Suprapubic skin (tissue), 4 donors: ENCODE results near the gene SYNJ2. TPM values are rescaled to one million over a fixed set of nuclear protein-coding genes. Genes with fewer than 3 reads are reported as not detected.

Experiments used
- DNase-seq, 2 donors: peaks; one replicate each; pipeline ENCODE4 v3.0.0-alpha.2; 2019; ENCODE audit warnings: low spot score in 2 of 2
- H3K27ac ChIP-seq: fragments of 200-600 bp; sonication (generic); one replicate; pipeline ENCODE4 v1.5.1; 2019
- H3K27me3 ChIP-seq: fragments of 200-600 bp; sonication (generic); one replicate; pipeline ENCODE4 v1.5.1; 2019
- H3K36me3 ChIP-seq: fragments of 200-600 bp; sonication (generic); one replicate; pipeline ENCODE4 v1.5.1; 2019
- H3K4me1 ChIP-seq: fragments of 200-600 bp; sonication (generic); one replicate; pipeline ENCODE4 v1.5.1; 2019
- H3K4me3 ChIP-seq: fragments of 200-600 bp; sonication (generic); one replicate; pipeline ENCODE4 v1.5.1; 2019; ENCODE audit warnings: mild to moderate bottlenecking
- H3K9me3 ChIP-seq: fragments of 200-600 bp; sonication (generic); one replicate; pipeline ENCODE4 v1.5.1; 2019
- EP300 ChIP-seq: sonication (generic); formaldehyde crosslinking; IDR thresholded peaks from one replicate; pipeline ENCODE4 v1.6.1; 2017; ENCODE audit warnings: antibody characterized with exemption
- POLR2A ChIP-seq, 2 donors: fragments of 450-650 bp; IDR thresholded peaks; one replicate each; pipeline ENCODE4 v1.6.1; 2017; ENCODE audit warnings: antibody characterized with exemption in 2 of 2, mild to moderate bottlenecking in 2 of 2, moderate library complexity in 2 of 2
- POLR2AphosphoS5 ChIP-seq, 3 donors: sonication (generic); formaldehyde crosslinking; IDR thresholded peaks; one replicate each; pipeline ENCODE4 v1.6.1; 2017; ENCODE audit warnings: antibody characterized with exemption in 3 of 3
- WGBS: methylation state at CpG from one replicate; pipeline ENCODE4 v1.1.5; 2018; 5-methylcytosine and 5-hydroxymethylcytosine counted together
- total RNA-seq, 4 donors: library from RNA; depleted of rRNA; stranded (reverse); fragments of >200 nt; gene quantifications; one replicate each; pipeline ENCODE4 v1.1.0, GENCODE V29; 2016
- TF ChIP-seq, protein P1 (sequence below), 2 donors: fragments of 200-600 bp in 1 of 2; fragments of 450-650 bp in 1 of 2; sonication (generic) in 1 of 2; IDR thresholded peaks; one replicate each; pipeline ENCODE4 v1.5.1; 2016 to 2019; ENCODE audit warnings: antibody characterized with exemption in 2 of 2, mild to moderate bottlenecking in 1 of 2, moderate library complexity in 1 of 2

The SYNJ2 gene
- total RNA-seq, 4 donors from 2014 or later, result 4.3 to 10.7 (median 6.8) TPM

DNA sequence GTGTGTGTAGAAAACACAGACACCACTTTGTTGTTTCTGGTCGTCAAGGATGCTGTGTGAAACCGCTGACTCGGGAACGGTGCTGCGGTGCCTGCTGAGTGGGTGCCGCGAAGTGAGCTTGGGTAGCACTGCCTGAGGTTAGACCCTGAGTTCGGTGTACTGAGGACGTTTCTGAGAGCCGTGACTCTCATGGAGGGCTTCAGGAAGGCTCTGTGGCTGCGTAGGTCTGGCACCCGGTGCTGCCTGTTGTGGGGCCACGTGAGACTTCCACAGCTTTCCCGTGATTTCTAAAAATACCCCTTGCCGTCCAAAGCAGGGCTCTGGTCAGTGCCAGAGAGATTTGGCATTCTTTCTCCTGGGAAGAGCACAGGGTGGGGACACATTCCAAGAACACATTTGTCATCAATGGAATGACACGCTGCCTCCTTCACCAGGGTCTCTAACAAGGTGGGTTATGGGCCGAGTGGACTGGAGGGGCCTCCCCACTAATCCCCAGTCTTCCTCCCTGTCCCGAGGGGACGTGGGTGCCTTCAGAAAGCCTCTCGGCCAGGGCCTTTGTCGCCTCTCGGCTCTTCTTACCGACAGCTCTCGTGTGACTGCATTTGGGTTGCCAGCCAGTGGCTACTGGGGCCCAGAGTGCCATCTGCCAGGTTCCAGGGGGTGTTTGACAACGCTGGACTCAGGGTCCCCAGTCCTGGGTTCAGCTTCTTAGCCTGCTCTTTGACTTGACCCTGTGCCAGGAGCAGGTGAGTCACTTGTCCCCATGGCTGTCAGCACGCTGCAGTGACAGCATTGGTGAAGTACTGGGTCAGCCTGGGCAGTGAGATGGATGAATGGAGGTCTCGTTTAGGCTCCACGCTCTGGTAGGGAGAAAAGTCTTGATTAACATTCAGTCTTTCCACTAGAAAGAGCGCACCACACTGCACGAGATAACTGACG, 62.2 kb downstream of the SYNJ2 start:
- H3K9me3 ChIP-seq, result no peaks in the 10 kb centered on the region
- H3K27me3 ChIP-seq, result no peaks in the 10 kb centered on the region
- no peak for TF ChIP-seq POLR2AphosphoS5 (IDR thresholded peaks at IDR 0.05)
- TF ChIP-seq EP300, result no peak
- TF ChIP-seq POLR2A (IDR thresholded peaks at IDR 0.05), result no peak
- TF ChIP-seq, protein P1, sequence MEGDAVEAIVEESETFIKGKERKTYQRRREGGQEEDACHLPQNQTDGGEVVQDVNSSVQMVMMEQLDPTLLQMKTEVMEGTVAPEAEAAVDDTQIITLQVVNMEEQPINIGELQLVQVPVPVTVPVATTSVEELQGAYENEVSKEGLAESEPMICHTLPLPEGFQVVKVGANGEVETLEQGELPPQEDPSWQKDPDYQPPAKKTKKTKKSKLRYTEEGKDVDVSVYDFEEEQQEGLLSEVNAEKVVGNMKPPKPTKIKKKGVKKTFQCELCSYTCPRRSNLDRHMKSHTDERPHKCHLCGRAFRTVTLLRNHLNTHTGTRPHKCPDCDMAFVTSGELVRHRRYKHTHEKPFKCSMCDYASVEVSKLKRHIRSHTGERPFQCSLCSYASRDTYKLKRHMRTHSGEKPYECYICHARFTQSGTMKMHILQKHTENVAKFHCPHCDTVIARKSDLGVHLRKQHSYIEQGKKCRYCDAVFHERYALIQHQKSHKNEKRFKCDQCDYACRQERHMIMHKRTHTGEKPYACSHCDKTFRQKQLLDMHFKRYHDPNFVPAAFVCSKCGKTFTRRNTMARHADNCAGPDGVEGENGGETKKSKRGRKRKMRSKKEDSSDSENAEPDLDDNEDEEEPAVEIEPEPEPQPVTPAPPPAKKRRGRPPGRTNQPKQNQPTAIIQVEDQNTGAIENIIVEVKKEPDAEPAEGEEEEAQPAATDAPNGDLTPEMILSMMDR (IDR thresholded peaks at IDR 0.05), result no peak
- H3K4me3 ChIP-seq, result no peak overlapping the region
- H3K27ac ChIP-seq, result peak overlapping the region; percentile 83
- H3K4me1 ChIP-seq, result peaks cover 52% of the 10 kb centered on the region
- H3K36me3 ChIP-seq, result no peaks in the 10 kb centered on the region
- 86% methylated on average over 29 of the region's 31 CpGs for WGBS
- peak in 1 of 2 donors; percentile 64 for DNase-seq

DNA sequence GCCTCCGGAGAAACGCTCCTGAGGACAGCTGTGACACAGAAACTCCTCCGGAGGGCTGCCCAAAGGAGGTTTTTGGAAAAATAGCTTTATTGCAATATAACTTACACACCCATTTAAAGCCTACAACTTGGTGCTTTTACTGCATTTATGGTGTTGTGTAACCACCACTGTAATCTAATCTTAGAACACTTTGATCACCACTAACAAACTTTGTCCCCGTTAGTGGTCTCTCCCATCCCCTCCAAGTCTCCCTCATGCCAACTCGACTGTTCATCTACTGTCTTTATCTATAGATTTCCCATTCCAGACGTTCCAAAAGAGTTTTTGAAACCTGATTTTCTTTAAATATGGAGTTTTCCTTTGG, 62.8 kb downstream of the SYNJ2 start:
- TF ChIP-seq POLR2A (IDR thresholded peaks at IDR 0.05) (no peak), POLR2AphosphoS5 (IDR thresholded peaks at IDR 0.05) (no peak), EP300 (no peak)
- TF ChIP-seq, protein P1 (IDR thresholded peaks at IDR 0.05), result no peak
- no peaks in the 10 kb centered on the region for H3K27me3 ChIP-seq
- 90% methylated on average over 6 of the region's 6 CpGs for WGBS
- no peaks in the 10 kb centered on the region for H3K9me3 ChIP-seq
- peaks cover 52% of the 10 kb centered on the region for H3K4me1 ChIP-seq
- no peaks in the 10 kb centered on the region for H3K36me3 ChIP-seq
- DNase-seq, result no peak
- H3K4me3 ChIP-seq, result no peak overlapping the region
- peak overlapping the region; percentile 83 for H3K27ac ChIP-seq

DNA sequence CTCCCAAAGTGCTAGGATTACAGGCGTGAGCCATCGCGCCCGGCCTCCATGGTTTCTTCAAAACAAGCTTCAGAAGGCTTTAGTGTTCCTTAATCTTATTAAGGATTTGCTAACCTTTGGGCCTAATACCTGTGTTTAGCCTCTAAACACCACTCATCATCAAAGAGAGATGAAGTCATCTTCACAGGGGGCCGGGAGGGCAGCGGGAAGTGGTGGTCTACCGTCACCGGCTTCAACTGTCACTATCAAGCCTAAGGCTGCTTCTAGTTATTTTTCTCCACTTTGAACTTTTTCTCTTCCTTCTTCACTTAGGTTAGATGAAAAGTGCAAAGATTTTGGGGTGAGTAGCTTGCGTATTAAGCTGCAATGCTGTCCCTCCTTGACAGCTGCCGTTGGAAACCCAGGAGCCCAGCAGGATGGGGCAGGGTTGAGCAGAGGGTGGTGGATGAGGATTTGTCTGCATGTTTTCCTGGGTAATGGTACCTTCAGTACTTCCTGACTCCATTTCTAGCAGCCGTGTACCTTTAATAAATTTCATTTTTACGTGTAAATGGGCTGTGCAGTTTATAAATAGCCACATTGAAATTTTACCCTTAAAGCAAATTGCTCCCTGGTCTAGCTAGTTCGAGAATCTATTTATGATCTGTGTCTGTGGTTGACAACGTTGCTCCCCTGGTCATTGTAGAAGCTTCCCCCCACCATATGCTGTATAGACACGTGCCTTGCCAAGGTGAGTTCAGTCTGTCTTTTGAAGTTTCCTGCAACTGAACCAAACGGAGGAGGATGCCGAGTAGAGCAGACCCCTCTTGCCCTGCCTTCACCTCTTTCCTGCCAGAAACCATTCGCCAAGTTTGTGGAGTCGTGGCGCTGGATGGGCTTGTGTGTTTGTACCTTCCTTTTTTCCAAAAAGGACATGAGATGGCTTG, 64.8 kb downstream of the SYNJ2 start:
- Histone ChIP-seq H3K4me1 (peaks cover 35% of the 10 kb centered on the region), H3K4me3 (no peak overlapping the region), H3K9me3 (no peaks in the 10 kb centered on the region), H3K36me3 (no peaks in the 10 kb centered on the region), H3K27ac (no peak overlapping the region), H3K27me3 (no peaks in the 10 kb centered on the region)
- 83% methylated on average over 20 of the region's 20 CpGs for WGBS
- TF ChIP-seq POLR2A (IDR thresholded peaks at IDR 0.05), result no peak
- peak in 1 of 2 donors; percentile 43 for DNase-seq

DNA sequence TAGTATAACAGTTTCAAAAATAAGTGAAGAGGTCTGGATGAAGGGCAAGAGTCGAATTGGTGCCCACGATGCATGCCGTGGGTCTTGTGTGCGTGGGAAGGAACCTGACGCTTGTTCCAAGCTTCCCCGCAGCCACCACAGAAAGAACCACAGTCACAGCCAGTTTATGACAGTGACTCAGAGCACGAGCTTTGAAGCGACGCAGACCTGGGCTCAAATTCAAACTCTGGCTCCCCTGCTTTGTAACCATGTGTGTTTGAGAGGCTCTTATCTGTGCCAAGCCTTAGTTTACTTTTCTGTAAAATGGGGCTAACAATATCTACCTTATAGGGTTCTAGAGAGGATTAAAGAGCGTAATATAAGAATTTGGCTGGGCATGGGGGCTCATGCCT, 65.5 kb downstream of the SYNJ2 start:
- Histone ChIP-seq H3K9me3 (no peaks in the 10 kb centered on the region), H3K27me3 (no peaks in the 10 kb centered on the region), H3K4me3 (no peak overlapping the region), H3K4me1 (peaks cover 28% of the 10 kb centered on the region), H3K36me3 (no peaks in the 10 kb centered on the region), H3K27ac (no peak overlapping the region)
- no peak for TF ChIP-seq POLR2AphosphoS5 (IDR thresholded peaks at IDR 0.05)
- no peak for TF ChIP-seq EP300
- no peak for TF ChIP-seq POLR2A (IDR thresholded peaks at IDR 0.05)
- TF ChIP-seq, protein P1 (IDR thresholded peaks at IDR 0.05), result no peak
- peak in 1 of 2 donors; percentile 60 for DNase-seq
- WGBS, result 72% methylated on average over 10 of the region's 10 CpGs

DNA sequence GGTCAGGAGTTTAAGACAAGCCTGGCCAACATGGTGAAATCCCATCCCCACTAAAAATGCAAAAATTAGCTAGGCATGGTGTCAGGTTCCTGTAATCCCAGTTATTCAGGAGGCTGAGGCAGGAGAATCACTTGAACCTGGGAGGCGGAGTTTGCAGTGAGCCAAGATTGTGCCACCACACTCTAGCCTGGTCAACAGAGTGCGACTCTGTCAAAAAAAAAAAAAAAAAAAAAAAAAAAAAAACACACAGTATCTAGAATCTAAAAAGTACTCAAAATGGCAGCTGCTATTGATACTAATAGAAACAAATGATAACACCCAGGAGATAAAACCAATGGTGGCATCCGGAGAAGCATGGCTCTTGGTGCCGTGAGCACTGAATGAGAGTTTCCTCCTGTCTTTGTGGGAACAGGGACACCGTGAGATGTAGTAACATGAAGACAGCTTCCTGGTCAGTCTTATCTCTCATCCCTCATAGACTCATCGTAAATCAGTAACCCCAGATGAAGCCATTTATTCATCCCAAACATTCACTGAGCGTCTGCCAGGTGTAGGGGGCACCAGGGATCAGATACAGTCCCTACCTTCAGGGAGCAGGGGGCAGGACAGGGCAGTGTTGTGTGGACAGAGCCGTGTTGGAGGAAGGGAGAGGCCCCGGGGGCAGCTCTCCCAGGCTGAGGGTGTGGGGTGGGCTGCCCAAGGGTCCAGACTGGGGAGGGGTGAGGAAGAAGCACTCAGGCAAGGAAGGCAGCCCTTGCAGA, 66.1 kb downstream of the SYNJ2 start:
- peak in 1 of 2 donors; percentile 40 for DNase-seq
- TF ChIP-seq POLR2A (IDR thresholded peaks at IDR 0.05) (no peak), POLR2AphosphoS5 (IDR thresholded peaks at IDR 0.05) (no peak), EP300 (no peak)
- TF ChIP-seq, protein P1 (IDR thresholded peaks at IDR 0.05), result no peak
- H3K36me3 ChIP-seq, result no peaks in the 10 kb centered on the region
- H3K4me3 ChIP-seq, result no peak overlapping the region
- no peak overlapping the region for H3K27ac ChIP-seq
- H3K27me3 ChIP-seq, result no peaks in the 10 kb centered on the region
- H3K4me1 ChIP-seq, result peaks cover 23% of the 10 kb centered on the region
- H3K9me3 ChIP-seq, result no peaks in the 10 kb centered on the region
- 80% methylated on average over 9 of the region's 9 CpGs for WGBS
